IPS-15b (cell line): ENCODE results near the gene BEX3.
A peak's percentile ranks its signal among the peaks of the same experiment; 100 is the strongest.

ENCODE experiments used
- H3K27me3 ChIP-seq: one replicate; pipeline ENCODE4 v1.6.1; 2013; ENCODE audit warnings: low read length; ENCODE audit not compliant: control insufficient read depth, insufficient read depth
- H3K36me3 ChIP-seq: one replicate; pipeline ENCODE4 v1.6.1; 2013; ENCODE audit warnings: low read length; ENCODE audit not compliant: control insufficient read depth, insufficient read depth
- H3K4me1 ChIP-seq: one replicate; pipeline ENCODE4 v1.6.1; 2013; ENCODE audit warnings: mild to moderate bottlenecking, low read length; ENCODE audit not compliant: control insufficient read depth, insufficient read depth
- H3K4me3 ChIP-seq: one replicate; pipeline ENCODE4 v1.5.1; 2013; ENCODE audit warnings: low read depth, low read length
- H3K9ac ChIP-seq: one replicate; pipeline ENCODE4 v1.6.1; 2013; ENCODE audit warnings: low read depth, mild to moderate bottlenecking, low read length
- H3K9me3 ChIP-seq: one replicate; pipeline ENCODE4 v1.6.1; 2013; ENCODE audit warnings: mild to moderate bottlenecking, low read length; ENCODE audit not compliant: control insufficient read depth, insufficient read depth

The BEX3 gene

GRCh38 chrX:103360092-103360491 lies 16.2 kb upstream of the BEX3 start:
- Histone ChIP-seq H3K27me3 (no peaks in the 10 kb centered on the region), H3K9me3 (no peaks in the 10 kb centered on the region), H3K4me1 (peaks cover 14% of the 10 kb centered on the region), H3K36me3 (no peaks in the 10 kb centered on the region), H3K4me3 (no peak overlapping the region), H3K9ac (no peak overlapping the region)

- H3K4me3 ChIP-seq: no peak overlapping the region
- no peak overlapping the region for H3K9ac ChIP-seq
- no peaks in the 10 kb centered on the region for H3K9me3 ChIP-seq
- H3K36me3 ChIP-seq: no peaks in the 10 kb centered on the region
- H3K27me3 ChIP-seq: no peaks in the 10 kb centered on the region
- peaks cover 14% of the 10 kb centered on the region for H3K4me1 ChIP-seq
Measured at GRCh38 chrX:103360916-103361315, 15.4 kb upstream of the BEX3 start.

- no peaks in the 10 kb centered on the region for H3K9me3 ChIP-seq
- no peak overlapping the region for H3K4me3 ChIP-seq
- no peaks in the 10 kb centered on the region for H3K27me3 ChIP-seq
- H3K9ac ChIP-seq: no peak overlapping the region
- peaks cover 14% of the 10 kb centered on the region for H3K4me1 ChIP-seq
- no peaks in the 10 kb centered on the region for H3K36me3 ChIP-seq
Measured at GRCh38 chrX:103361798-103362197, 14.5 kb upstream of the BEX3 start.

GRCh38 chrX:103362474-103362873 lies 13.9 kb upstream of the BEX3 start:
- H3K9ac ChIP-seq: no peak overlapping the region
- H3K4me1 ChIP-seq: peaks cover 14% of the 10 kb centered on the region
- H3K27me3 ChIP-seq: no peaks in the 10 kb centered on the region
- H3K9me3 ChIP-seq: no peaks in the 10 kb centered on the region
- no peak overlapping the region for H3K4me3 ChIP-seq
- H3K36me3 ChIP-seq: no peaks in the 10 kb centered on the region

DNA sequence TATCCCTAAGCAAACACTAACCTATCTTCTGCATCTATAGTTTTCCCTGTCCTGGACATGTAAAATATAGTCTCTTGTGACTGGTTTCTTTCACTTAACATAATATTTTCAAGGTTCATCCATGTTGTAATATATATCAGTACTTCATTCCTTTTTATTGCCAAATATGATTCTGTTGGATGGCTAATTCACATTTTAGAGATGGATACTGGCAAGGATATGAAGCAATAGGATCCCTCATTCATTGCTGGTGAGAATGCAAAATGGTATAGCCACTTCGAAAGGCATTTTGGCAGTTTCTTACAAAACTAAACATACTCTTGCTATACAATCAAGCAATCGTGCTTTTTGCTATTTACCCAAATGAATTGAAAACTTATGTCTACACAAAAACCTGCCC lies 13.3 kb upstream of the BEX3 start:
- no peak overlapping the region for H3K9ac ChIP-seq
- peaks cover 11% of the 10 kb centered on the region for H3K4me1 ChIP-seq
- no peaks in the 10 kb centered on the region for H3K27me3 ChIP-seq
- H3K9me3 ChIP-seq: no peaks in the 10 kb centered on the region
- H3K36me3 ChIP-seq: no peaks in the 10 kb centered on the region
- no peak overlapping the region for H3K4me3 ChIP-seq

GRCh38 chrX:103367502-103367901 lies 8.8 kb upstream of the BEX3 start:
- Histone ChIP-seq H3K9ac (no peak overlapping the region), H3K9me3 (no peaks in the 10 kb centered on the region), H3K4me1 (peaks cover 4% of the 10 kb centered on the region), H3K36me3 (no peaks in the 10 kb centered on the region), H3K4me3 (no peak overlapping the region), H3K27me3 (no peaks in the 10 kb centered on the region)

DNA sequence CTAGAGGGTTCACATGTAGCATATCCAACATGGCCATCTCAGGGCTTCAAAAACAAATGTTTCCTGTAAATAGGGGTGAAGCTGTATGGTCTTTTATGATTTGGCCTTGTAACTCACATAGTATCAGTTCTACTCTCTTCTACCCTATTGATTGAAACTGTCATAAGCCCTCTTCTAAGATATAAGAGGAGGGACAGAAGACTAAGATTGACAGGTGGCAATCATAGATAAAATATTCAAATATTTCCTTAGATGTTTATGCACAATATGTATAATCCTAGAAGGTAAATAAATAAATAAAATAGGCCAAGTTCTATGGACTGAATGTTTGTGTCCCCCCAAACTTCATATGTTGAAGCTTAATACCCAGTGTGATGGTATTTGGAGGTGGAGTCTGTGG lies 6.9 kb upstream of the BEX3 start:
- Histone ChIP-seq H3K9ac (no peak overlapping the region), H3K36me3 (no peaks in the 10 kb centered on the region), H3K4me3 (no peak overlapping the region), H3K4me1 (no peaks in the 10 kb centered on the region), H3K9me3 (no peaks in the 10 kb centered on the region), H3K27me3 (no peaks in the 10 kb centered on the region)

GRCh38 chrX:103372886-103373285 lies 3.5 kb upstream of the BEX3 start:
- Histone ChIP-seq H3K4me3 (no peak overlapping the region), H3K9me3 (no peaks in the 10 kb centered on the region), H3K36me3 (no peaks in the 10 kb centered on the region), H3K9ac (no peak overlapping the region), H3K27me3 (no peaks in the 10 kb centered on the region), H3K4me1 (no peaks in the 10 kb centered on the region)

GRCh38 chrX:103373581-103373980 lies 2.8 kb upstream of the BEX3 start:
- no peak overlapping the region for H3K9ac ChIP-seq
- H3K4me1 ChIP-seq: no peaks in the 10 kb centered on the region
- no peaks in the 10 kb centered on the region for H3K9me3 ChIP-seq
- H3K36me3 ChIP-seq: peaks cover 1% of the 10 kb centered on the region
- H3K27me3 ChIP-seq: no peaks in the 10 kb centered on the region
- H3K4me3 ChIP-seq: no peak overlapping the region

DNA sequence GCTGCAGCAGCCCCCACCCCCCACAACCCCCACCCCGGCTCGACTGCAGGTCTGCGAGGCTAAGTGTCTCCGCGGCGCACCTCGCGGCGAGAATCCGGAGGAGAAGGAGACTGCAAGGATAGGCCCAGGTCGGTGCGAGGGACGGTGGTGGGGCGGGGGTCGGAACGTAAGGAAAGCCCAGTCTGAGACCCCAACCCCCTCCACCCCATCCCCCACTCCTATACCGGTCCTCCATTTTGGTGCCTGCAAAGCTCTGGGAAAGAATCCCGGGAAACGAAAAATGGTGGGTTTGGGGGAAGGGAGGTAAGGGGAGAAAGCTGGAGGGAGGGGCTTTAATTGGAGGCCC lies 614 bp downstream of the BEX3 start:
- Histone ChIP-seq H3K9ac (peak overlapping the region; percentile 82), H3K4me1 (peaks cover 3% of the 10 kb centered on the region)

GRCh38 chrX:103378990-103379389 lies 2.7 kb downstream of the BEX3 start:
- H3K4me3 ChIP-seq: no peak overlapping the region
- H3K36me3 ChIP-seq: peaks cover 3% of the 10 kb centered on the region
- H3K9ac ChIP-seq: no peak overlapping the region
- H3K9me3 ChIP-seq: no peaks in the 10 kb centered on the region
- H3K27me3 ChIP-seq: no peaks in the 10 kb centered on the region
- peaks cover 3% of the 10 kb centered on the region for H3K4me1 ChIP-seq

More for the DNA sequence above, 614 bp downstream of the BEX3 start:
- no peaks in the 10 kb centered on the region for H3K9me3 ChIP-seq
- no peaks in the 10 kb centered on the region for H3K27me3 ChIP-seq
- peak overlapping the region; percentile 69 for H3K4me3 ChIP-seq
- peaks cover 3% of the 10 kb centered on the region for H3K36me3 ChIP-seq

DNA sequence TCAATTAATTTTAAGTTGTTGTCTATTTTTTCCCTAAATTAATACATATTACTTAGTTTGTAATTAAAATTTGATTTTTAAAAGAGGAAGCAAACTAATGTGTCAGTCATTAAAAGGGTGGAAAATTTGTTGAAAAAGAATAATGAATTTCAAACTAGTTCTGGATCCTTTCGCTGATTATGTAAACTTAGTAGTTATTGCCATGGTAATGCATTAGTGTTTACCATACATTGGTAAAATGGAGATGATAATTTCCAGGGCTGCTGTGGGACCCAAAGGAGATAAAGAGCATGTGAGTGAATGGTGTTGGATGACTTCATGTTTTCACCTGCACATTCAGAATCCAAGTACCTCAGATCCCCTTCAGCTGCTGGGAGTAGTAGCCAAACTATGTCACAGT lies 6.5 kb downstream of the BEX3 start:
- peaks cover 3% of the 10 kb centered on the region for H3K36me3 ChIP-seq
- no peaks in the 10 kb centered on the region for H3K9me3 ChIP-seq
- H3K27me3 ChIP-seq: no peaks in the 10 kb centered on the region
- no peak overlapping the region for H3K4me3 ChIP-seq
- peaks cover 3% of the 10 kb centered on the region for H3K4me1 ChIP-seq
- no peak overlapping the region for H3K9ac ChIP-seq

- H3K27me3 ChIP-seq: no peaks in the 10 kb centered on the region
- no peak overlapping the region for H3K4me3 ChIP-seq
- peaks cover 4% of the 10 kb centered on the region for H3K4me1 ChIP-seq
- no peaks in the 10 kb centered on the region for H3K36me3 ChIP-seq
- no peak overlapping the region for H3K9ac ChIP-seq
- H3K9me3 ChIP-seq: no peaks in the 10 kb centered on the region
Measured at GRCh38 chrX:103384672-103385071, 8.3 kb downstream of the BEX3 start.
